MM.1S (cell line): ENCODE results near the gene ZFYVE28.
"Not testable (repeated sequence)": the region's sequence is repeated elsewhere in the genome, so short reads cannot be mapped to it uniquely, and the experiment has no call there.

Experiments
- DNase-seq: peaks from one replicate; pipeline ENCODE4 v3.0.0-alpha.2; 2015
- H2AFZ ChIP-seq: fragments of 300-600 bp; sonication (generic); 2 replicates; pipeline ENCODE4 v1.6.0; 2016; ENCODE audit warnings: antibody characterized with exemption, low read length
- H3F3A ChIP-seq: fragments of 300-600 bp; sonication (generic); 2 replicates; pipeline ENCODE4 v1.6.1; 2016; ENCODE audit warnings: mild to moderate bottlenecking, antibody characterized with exemption, low read length, moderate library complexity, mixed read lengths; ENCODE audit not compliant: insufficient read depth
- H3K27ac ChIP-seq: fragments of 300-600 bp; sonication (generic); 2 replicates; pipeline ENCODE4 v1.5.1; 2016; ENCODE audit warnings: mild to moderate bottlenecking, low read length
- H3K27me3 ChIP-seq: fragments of 300-600 bp; sonication (generic); replicated peaks from 2 replicates; pipeline ENCODE4 v1.6.0; 2016; ENCODE audit warnings: low read length; ENCODE audit not compliant: insufficient read depth
- H3K36me3 ChIP-seq: fragments of 300-600 bp; sonication (generic); replicated peaks from 2 replicates; pipeline ENCODE4 v1.6.1; 2016; ENCODE audit warnings: mild to moderate bottlenecking, low read length, mixed read lengths; ENCODE audit not compliant: insufficient read depth
- H3K4me1 ChIP-seq: fragments of 300-600 bp; sonication (generic); 2 replicates; pipeline ENCODE4 v1.6.1; 2016; ENCODE audit warnings: low read length, mixed read lengths
- H3K4me2 ChIP-seq: fragments of 300-600 bp; sonication (generic); 2 replicates; pipeline ENCODE4 v1.6.0; 2016; ENCODE audit warnings: low read depth, low read length
- H3K4me3 ChIP-seq: fragments of 300-600 bp; sonication (generic); 2 replicates; pipeline ENCODE4 v1.5.1; 2016; ENCODE audit warnings: low read length, mixed read lengths
- H3K79me2 ChIP-seq: fragments of 300-600 bp; sonication (generic); 2 replicates; pipeline ENCODE4 v1.6.1; 2016; ENCODE audit warnings: mixed run types, low read length, mixed read lengths
- H3K9ac ChIP-seq: fragments of 300-600 bp; sonication (generic); 2 replicates; pipeline ENCODE4 v1.6.1; 2016; ENCODE audit warnings: low read length, mixed read lengths
- H3K9me2 ChIP-seq: fragments of 300-600 bp; sonication (generic); replicated peaks from 2 replicates; pipeline ENCODE4 v1.6.1; 2016; ENCODE audit warnings: mild to moderate bottlenecking, low read length, mixed read lengths; ENCODE audit not compliant: insufficient read depth
- H3K9me3 ChIP-seq: fragments of 300-600 bp; sonication (generic); replicated peaks from 2 replicates; pipeline ENCODE4 v1.6.1; 2016; ENCODE audit warnings: mild to moderate bottlenecking, low read length, mixed read lengths; ENCODE audit not compliant: insufficient read depth
- H4K20me1 ChIP-seq: fragments of 300-600 bp; sonication (generic); 2 replicates; pipeline ENCODE4 v1.6.1; 2016; ENCODE audit warnings: mild to moderate bottlenecking, low read length, moderate library complexity, mixed read lengths; ENCODE audit not compliant: insufficient read depth
- CTCF ChIP-seq: fragments of 300-600 bp; sonication (generic); IDR thresholded peaks from 2 replicates; pipeline ENCODE4 v1.5.1; 2016; ENCODE audit warnings: antibody characterized with exemption, low read length, mixed read lengths
- EZH2 ChIP-seq: fragments of 300-600 bp; sonication (generic); optimal IDR thresholded peaks from 2 replicates; pipeline ENCODE3; 2017; ENCODE audit warnings: low read depth, mild to moderate bottlenecking, antibody characterized with exemption, low read length, mixed read lengths
- EZH2phosphoT487 ChIP-seq: fragments of 300-600 bp; sonication (generic); IDR thresholded peaks from 2 replicates; pipeline ENCODE4 v1.6.1; 2018; ENCODE audit warnings: antibody characterized with exemption, low read length

The ZFYVE28 gene

GRCh38 chr4:2433609-2434350 is 15.3 kb upstream of the ZFYVE28 start:
- Histone ChIP-seq H3K4me3 (no peak overlapping the region), H3K27me3 (peaks cover 6% of the 10 kb centered on the region; the same call in 1 of the 2 replicates), H2AFZ (no peak overlapping the region), H3F3A (no peaks in the 10 kb centered on the region), H3K9ac (no peak overlapping the region), H3K36me3 (no peaks in the 10 kb centered on the region), H3K4me2 (no peak overlapping the region), H3K27ac (no peak overlapping the region), H3K79me2 (no peaks in the 10 kb centered on the region), H3K4me1 (no peaks in the 10 kb centered on the region), H4K20me1 (no peaks in the 10 kb centered on the region), H3K9me2 (no peaks in the 10 kb centered on the region), H3K9me3 (no peaks in the 10 kb centered on the region)
- no peak for DNase-seq
- TF ChIP-seq EZH2 (no peak), CTCF (no peak), EZH2phosphoT487 (no peak)

GRCh38 chr4:2432991-2433530 is 14.6 kb upstream of the ZFYVE28 start:
- DNase-seq, result no peak
- Histone ChIP-seq H3K36me3 (no peaks in the 10 kb centered on the region), H3K79me2 (no peaks in the 10 kb centered on the region), H3K9ac (no peak overlapping the region), H3K4me1 (no peaks in the 10 kb centered on the region), H3K4me3 (no peak overlapping the region), H4K20me1 (no peaks in the 10 kb centered on the region), H3K9me3 (no peaks in the 10 kb centered on the region), H3K27me3 (peaks cover 6% of the 10 kb centered on the region; the same call in 1 of the 2 replicates), H2AFZ (no peak overlapping the region), H3K9me2 (no peaks in the 10 kb centered on the region), H3K4me2 (no peak overlapping the region), H3K27ac (no peak overlapping the region), H3F3A (no peaks in the 10 kb centered on the region)
- TF ChIP-seq EZH2phosphoT487 (no peak), EZH2 (no peak), CTCF (no peak)

GRCh38 chr4:2432004-2432403 is 13.6 kb upstream of the ZFYVE28 start:
- Histone ChIP-seq H3K4me3 (no peak overlapping the region), H3K4me1 (no peaks in the 10 kb centered on the region), H3K27me3 (peaks cover 6% of the 10 kb centered on the region; the same call in 1 of the 2 replicates), H2AFZ (no peak overlapping the region), H3K9ac (no peak overlapping the region), H3K9me3 (no peaks in the 10 kb centered on the region), H3K79me2 (no peaks in the 10 kb centered on the region), H4K20me1 (no peaks in the 10 kb centered on the region), H3K9me2 (no peaks in the 10 kb centered on the region), H3K4me2 (no peak overlapping the region), H3F3A (no peaks in the 10 kb centered on the region), H3K36me3 (no peaks in the 10 kb centered on the region), H3K27ac (no peak overlapping the region)
- TF ChIP-seq EZH2 (no peak), EZH2phosphoT487 (no peak), CTCF (no peak)
- DNase-seq, result no peak

- H3K4me2 ChIP-seq, H2AFZ ChIP-seq, H3K79me2 ChIP-seq, H3K9me3 ChIP-seq, H3K4me1 ChIP-seq, H3K36me3 ChIP-seq, H4K20me1 ChIP-seq, H3K9me2 ChIP-seq, H3K27ac ChIP-seq, H3K4me3 ChIP-seq, DNase-seq, H3K9ac ChIP-seq, H3F3A ChIP-seq, H3K27me3 ChIP-seq: not testable (repeated sequence)
Observed at GRCh38 chr4:2429945-2430757, 11.7 kb upstream of the ZFYVE28 start.
